GM12864 (cell line): ENCODE data around the gene KBTBD4.
A peak's percentile ranks its signal among the peaks of the same experiment; 100 is the strongest.

Experiments used
- DNase-seq: peaks from one replicate; pipeline ENCODE4 v3.0.0-alpha.2; 2011; ENCODE audit warnings: low read depth
- H3K4me3 ChIP-seq: 2 replicates; pipeline ENCODE4 v1.5.1; 2011; ENCODE audit warnings: mild to moderate bottlenecking, low read depth, low read length, control low read depth
- TF ChIP-seq, protein P1 (sequence below): IDR thresholded peaks from 2 replicates; pipeline ENCODE4 v1.5.1; 2011; ENCODE audit warnings: low read depth, mild to moderate bottlenecking, moderate library complexity, low read length, control low read depth, inconsistent platforms; ENCODE audit errors: missing control alignments

Gene KBTBD4

GRCh38 chr11:47578524-47579494, at the start of gene KBTBD4, which contains the start of gene NDUFS3:
Gene KBTBD4 (minus strand): TSS chr11:47578970. CDS start chr11:47578951, 19 bp downstream.
Gene NDUFS3 (plus strand): TSS chr11:47579074. CDS start chr11:47579092, 18 bp downstream.
- TF ChIP-seq, protein P1, sequence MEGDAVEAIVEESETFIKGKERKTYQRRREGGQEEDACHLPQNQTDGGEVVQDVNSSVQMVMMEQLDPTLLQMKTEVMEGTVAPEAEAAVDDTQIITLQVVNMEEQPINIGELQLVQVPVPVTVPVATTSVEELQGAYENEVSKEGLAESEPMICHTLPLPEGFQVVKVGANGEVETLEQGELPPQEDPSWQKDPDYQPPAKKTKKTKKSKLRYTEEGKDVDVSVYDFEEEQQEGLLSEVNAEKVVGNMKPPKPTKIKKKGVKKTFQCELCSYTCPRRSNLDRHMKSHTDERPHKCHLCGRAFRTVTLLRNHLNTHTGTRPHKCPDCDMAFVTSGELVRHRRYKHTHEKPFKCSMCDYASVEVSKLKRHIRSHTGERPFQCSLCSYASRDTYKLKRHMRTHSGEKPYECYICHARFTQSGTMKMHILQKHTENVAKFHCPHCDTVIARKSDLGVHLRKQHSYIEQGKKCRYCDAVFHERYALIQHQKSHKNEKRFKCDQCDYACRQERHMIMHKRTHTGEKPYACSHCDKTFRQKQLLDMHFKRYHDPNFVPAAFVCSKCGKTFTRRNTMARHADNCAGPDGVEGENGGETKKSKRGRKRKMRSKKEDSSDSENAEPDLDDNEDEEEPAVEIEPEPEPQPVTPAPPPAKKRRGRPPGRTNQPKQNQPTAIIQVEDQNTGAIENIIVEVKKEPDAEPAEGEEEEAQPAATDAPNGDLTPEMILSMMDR: no peak
- peak; percentile 74 for DNase-seq
- peak within 1 kb of the TSS; percentile 79 for H3K4me3 ChIP-seq

DNA sequence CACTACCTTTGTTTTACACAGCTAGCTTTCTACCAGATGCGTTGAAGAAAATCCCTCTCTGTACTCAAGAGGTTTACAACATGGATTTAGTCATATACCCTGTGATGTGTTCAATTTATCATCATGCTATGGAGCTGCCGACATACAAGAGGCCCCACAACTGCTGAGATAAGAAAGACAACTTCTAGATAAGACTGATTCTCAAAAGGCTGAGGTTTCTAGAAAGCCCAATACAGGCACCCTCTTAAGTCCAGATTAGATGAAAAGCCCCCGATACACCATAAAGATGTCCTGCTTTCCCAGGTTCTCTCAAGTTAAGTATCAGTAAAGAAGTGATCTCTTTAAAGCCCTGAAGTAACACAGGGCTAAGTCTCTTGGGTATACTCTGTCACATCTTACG, 49.3 kb upstream of the KBTBD4 start:
- no peak overlapping the region for H3K4me3 ChIP-seq
- no peak for DNase-seq
- TF ChIP-seq, protein P1: no peak

GRCh38 chr11:47626234-47626633, 47.5 kb upstream of the KBTBD4 start:
- H3K4me3 ChIP-seq: no peak overlapping the region
- DNase-seq: no peak
- TF ChIP-seq, protein P1: no peak

DNA sequence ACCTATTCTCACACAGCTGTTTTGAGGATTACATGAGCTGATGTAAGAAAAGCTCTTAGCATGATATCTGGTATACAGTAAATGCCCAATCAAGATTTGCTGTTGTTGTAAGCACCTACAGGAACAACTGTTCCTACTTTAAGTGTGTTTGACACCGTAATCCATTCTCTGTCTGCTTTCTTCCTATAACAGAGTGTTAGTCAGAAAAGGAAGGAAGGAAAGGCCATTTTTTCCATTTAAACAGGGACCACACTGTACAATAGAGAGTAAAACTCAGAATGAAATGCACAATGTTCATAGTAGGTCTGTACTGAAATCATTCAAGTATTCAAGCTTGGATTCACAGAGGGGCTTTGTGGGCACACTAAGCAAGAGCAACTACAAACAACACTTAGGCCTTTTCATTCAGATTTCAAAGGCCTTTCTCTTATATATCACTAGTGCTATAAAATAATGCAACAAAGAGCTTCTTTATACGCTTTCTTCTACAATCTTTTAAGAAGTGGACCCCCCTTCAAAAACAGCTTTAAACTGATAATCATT, 42.1 kb upstream of the KBTBD4 start:
- no peak for DNase-seq
- TF ChIP-seq, protein P1: no peak
- no peak overlapping the region for H3K4me3 ChIP-seq

- H3K4me3 ChIP-seq: no peak overlapping the region
- TF ChIP-seq, protein P1: no peak
- DNase-seq: no peak
Observed at GRCh38 chr11:47617417-47617809, 38.6 kb upstream of the KBTBD4 start.

DNA sequence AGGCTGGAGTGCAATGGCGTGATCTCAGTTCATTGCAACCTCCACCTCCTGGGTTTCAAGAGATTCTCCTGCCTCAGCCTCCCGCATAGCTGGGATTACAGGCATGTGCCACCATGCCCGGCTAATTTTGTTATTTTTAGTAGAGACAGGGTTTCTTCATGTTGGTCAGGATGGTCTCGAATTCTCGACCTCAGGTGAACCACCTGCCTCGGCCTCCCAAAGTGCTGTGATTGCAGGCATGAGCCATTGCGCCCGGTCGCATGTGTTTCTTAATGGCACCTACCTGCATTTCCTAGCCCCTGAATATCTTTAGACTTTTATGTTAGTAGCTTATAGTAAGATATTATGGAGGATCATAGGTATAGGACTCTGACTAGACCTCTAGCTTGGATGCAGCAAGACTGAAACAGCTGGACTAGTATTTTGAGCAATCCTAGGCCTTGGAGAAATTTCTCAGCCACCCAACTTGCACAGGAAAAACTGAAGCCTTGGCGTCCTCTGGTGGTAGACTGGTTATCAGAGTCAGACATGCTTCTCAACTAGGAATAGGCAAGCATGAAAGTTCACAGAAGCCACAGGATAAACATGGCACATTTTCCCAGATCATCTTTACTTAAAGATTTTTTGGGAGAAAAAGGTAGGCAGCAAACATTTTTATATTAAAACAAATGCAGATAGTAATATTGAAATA, 38.1 kb upstream of the KBTBD4 start:
- no peak for DNase-seq
- TF ChIP-seq, protein P1: peak; percentile 71

More for the DNA sequence above, 38.1 kb upstream of the KBTBD4 start:
- no peak overlapping the region for H3K4me3 ChIP-seq
